ENCODE measurements around the gene DMC1. TPM values are rescaled to one million over a fixed set of nuclear protein-coding genes. Genes with fewer than 3 reads are reported as not detected.

The DMC1 gene
- total RNA-seq, 1 donor from 2014 or later, result 1.2 TPM

DNA sequence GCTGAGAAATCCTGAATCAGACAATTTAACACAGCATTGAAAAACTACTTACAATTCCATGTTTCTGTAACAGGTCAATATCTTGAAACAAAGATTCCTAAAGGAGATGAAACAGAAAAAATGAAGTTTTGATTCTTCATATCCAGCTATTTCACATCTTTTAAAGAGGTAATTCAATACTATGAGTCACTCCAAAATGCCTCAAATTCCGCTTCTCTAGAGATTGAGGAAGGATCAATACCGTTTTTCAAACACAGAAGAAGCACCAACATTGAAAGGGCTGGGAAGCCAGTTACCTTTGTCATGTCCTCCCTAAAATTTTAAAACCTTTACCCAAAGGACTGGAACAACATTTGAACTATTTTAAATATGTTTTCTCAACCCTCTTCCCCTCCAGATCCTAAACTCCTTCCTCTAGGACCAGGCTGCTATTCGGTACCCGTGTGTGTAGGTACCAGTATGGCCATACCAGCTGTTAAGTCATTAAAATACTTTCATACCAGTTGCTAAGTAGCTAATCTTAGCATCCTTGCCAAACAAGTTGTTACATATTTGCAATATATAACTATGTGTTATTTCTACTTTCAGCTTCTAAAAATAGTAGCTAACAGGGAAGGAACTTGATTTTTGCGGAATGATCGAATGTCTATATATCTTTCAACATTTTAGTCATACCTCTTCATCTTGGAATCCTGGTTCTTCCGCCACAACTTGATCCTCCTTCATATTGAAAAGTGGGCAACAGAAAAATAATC is 2.3 kb downstream of the DMC1 start:
- peak; percentile 57 for DNase-seq (ENCODE audit: low read depth)

DNA sequence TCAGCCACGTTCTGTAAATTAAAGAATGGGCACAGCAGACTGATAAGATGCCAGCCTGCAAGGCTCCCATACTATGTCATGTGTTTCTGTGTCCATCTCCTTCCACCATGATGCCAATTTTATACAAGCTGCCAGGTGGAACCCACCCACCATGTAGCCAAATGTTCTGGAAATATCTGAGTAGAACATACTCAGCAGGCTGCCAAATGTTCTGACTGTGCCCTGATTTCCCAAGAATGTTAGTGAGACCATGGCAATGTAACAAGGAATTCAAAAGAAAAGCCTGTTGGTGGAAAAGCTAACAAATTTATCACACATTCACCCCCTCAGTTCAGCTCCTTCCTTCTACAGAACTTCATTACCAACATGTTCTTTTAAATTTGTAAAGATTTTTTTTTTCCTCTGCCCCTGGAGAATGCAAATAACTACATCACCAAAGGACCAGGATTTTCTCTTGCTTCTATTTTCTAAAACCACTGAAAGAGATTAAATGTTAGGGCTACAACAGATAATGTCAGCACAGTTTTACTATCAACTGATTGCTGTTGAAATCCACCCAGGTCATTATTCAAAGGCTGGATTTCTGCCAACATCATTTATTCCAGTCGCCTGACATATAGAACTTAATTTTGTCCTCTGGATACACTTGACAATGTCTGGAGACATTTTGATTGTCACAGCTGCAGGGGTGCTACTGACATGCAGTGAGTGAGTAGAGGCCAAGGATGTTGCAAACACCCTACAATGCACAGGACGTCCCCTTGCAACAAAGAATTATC is 3.1 kb downstream of the DMC1 start:
- no peak for DNase-seq (ENCODE audit: low read depth)

- DNase-seq (ENCODE audit: low read depth), result no peak
Observed at GRCh38 chr22:38565441-38565840, 4.5 kb downstream of the DMC1 start.

DNA sequence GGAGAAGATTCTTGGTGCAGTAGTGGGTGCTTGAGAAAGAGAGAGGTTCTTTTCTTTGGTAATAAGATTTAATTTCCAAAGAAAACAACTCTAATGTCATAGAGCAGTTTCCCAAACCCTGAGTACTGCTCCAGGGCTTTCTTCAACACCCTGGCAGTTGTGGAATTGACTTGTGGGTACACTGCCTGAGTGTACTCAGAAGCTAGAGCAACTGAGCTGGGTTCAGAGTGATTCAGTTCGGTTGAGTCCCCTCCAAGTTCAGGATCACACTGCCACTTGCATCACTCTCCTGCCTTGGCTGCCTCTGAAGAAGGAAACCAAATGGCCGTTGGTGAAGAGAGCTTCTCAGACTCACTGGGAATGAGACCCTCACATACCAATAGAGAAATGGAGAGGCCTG is 5.3 kb downstream of the DMC1 start:
- no peak for DNase-seq (ENCODE audit: low read depth)

GRCh38 chr22:38554281-38554680 is 15.7 kb downstream of the DMC1 start:
- no peak for DNase-seq (ENCODE audit: low read depth)

DNA sequence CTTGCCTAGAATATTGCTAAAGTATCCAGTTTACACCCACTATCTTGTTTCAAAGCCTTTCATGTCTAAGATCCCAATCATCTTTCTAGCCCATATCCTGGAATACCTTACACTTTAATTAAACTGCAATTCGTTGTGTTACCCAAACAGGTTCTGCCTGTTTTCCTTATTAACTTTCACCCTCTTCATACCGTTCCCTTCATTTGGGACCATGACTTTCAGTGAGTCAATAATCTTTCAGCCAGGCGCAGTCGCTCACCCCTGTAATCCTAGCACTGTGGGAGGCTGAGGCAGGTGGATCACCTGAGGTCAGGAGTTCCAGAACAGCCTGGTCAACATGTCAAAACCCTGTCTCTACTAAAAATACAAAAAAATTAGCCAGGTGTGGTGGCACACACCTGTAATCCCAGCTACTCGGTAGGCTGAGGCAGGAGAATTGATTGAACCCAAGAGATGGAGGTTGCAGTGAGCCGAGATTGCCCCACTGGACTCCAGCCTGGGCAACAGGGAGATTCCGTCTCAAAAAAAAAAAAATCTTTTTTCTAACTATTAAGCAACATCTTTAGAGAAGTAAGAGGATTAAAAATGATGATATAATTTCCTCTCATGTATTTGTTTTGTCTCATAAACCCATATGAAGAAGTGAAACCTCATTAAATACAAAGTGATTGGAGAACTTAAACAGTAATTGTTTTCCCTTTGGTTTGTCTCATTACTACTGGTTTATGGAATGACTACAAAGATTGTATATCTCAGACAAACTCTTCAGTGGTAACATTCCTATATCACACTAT is 20.7 kb downstream of the DMC1 start:
- DNase-seq (ENCODE audit: low read depth), result no peak

DNA sequence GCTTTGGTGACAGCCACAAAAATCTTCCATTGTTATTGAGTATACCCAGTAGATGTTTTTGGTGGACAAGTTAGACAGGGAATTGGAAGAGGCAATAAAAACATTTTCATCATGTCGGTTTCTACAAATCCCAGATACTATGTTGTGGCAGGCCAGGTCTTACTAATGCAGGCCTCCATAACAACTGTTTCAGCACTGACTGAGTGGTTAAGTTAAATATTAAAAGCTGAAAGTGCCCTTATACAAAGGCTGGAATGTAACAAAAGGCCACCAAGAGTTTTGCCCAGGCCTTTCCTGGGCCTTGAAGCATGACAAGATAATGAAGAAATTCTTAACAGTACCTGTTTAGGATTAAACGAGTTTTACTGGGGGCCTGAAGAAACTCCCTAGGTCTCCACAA is 29.3 kb downstream of the DMC1 start:
- DNase-seq (ENCODE audit: low read depth), result no peak

DNA sequence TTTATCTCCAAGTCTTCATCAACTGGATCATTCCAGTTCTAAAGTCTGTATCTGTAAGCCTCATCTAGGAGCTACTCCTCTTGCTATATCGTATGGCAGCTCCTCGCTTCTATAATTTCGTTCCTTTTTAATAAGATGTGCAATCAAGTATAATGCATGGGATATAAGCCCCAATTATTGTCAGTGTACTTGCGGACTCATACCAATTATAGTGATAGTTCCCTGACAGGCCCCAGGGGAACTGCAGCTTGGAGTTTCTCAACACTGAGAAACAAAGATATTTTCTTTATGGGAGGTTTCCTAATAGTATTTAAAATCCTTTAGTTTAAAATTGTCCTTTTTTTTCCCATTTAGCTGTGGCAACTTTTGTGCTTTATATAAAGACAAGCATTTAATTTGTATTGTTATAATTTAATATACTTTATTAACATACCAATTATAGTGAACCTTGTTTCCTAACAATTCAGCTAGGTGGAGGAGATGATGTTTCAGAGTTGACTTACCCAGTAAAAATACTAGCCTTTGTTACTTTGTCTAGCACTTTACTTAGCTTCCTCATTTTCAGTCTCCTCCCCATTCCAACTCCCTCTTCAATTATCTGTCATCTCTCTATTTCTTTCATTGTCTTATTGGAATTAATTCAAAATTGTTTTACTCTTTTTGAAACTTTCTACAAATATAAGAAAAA is 38.6 kb downstream of the DMC1 start:
- no peak for DNase-seq (ENCODE audit: low read depth)

DNA sequence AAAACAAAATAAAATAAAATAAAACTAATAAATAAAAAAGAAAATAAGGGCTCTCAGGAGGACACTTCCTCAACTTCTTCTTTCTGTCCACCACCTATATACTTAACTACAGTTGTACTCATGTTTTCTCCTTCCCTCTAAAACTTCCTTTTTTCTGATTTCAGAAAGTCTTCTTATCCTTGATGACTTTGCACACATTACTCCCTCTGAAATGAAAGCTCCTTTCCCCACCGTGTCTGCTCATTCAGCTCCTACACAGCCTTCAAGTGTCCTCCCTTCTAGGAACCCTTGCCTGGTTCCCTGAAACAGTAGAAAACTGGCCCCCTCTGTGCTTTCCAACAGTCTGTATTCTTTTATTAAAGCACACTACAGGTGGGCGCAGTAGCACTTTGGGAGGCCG is 45.6 kb downstream of the DMC1 start:
- no peak for DNase-seq (ENCODE audit: low read depth)

DNA sequence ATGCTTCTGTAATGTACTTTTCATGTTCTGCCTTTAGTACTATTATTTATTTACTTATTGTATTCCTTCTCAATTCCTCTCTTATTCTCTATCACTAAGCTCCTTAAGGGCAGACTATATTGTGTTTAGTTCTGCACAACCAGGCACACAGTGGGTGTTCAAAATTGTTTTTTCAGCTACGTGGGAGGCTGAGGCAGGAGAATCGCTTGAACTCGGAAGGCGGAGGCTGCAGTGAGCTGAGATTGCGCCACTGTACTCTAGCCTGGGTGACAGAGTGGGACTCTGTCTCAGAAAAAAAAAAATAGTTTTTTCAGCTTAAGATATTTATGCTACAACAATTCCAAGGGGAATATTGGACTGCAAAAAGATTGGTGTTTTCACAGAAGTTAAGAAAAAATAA is 46.5 kb downstream of the DMC1 start:
- DNase-seq (ENCODE audit: low read depth), result no peak

DNA sequence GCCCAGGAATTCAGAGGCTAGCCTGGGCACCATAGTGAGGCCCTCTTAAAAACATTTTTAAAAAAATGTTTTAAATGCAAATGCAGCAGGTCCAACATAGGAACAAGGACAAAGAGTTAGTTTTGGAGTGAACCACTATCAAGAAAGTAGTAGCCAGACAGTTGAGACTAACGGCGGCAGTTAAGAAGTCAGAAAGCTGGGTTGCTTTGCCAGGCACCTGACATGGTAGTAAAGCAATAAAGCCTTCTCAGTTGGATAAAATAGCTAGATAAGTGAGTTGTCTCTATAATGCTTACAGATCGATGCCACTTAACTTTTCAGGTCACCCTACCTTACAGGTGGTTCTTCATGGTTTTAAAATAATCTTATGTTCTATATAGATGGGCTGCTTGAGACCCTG is 47.0 kb downstream of the DMC1 start:
- DNase-seq (ENCODE audit: low read depth), result no peak

- no peak for DNase-seq (ENCODE audit: low read depth)
Observed at GRCh38 chr22:38519453-38520250, 50.3 kb downstream of the DMC1 start.

DNA sequence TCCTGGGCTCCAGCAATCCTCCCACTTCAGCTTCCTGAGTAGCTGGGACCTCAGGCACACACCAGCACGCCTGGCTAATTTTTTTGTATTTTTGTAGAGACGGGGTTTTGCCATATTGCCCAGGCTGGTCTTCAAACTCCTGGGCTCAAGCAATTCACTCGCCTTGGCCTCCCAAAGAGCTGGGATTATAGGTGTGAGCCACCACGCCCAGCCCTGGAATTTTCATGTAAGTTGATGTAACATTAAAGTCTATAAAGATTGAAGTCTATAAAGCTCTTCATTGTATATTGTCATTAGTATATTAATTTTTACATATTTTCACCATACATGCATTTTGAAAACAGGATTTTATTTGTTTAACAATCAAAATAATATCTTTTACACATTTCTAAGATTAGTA is 51.4 kb downstream of the DMC1 start:
- DNase-seq (ENCODE audit: low read depth), result no peak

DNA sequence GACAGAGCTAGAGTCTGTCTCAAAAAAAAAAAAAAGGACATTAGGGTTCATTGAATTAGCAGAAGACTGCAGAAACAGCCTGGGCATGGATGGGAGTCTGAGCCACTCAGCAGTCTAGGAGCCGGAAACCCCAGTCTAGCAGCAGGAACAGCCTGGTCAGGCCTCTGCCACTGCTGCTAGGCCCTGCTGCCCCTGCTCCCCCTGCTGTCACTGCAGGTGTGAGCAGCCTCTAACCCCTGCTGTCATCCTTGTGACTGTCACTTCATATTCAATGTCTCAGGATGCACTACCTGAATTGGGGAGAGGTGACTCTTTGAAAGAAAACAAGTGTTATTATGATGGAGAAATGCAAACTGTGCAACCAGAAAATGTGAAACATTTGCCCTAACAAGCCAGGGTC is 56.9 kb downstream of the DMC1 start:
- DNase-seq (ENCODE audit: low read depth), result no peak

DNA sequence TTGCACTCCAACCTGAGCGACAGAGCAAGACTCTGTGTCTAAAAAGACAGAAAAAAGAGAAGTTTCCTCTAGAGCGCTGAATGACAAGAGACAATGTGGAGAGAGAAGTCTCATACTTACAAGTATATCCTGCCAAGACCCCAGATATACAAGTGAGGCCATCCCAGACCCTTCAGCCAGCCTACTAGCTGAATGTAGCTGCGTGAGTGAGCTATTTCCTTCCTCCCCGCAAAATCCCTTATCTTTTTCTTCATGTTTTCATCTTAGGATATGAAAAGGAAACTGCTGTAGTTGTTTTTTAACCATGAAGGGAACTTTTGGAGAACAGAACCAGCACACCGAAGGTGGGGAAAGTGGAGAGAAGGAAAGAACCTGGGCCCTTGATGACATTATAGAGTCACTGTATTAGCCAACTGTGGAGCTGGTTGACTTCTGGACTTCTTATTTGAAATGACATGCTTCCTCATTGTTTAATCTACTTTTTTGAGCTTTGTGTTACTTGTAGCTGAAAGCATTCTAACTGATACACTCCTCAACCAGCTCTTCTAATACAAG is 59.5 kb downstream of the DMC1 start:
- no peak for DNase-seq (ENCODE audit: low read depth)

DNA sequence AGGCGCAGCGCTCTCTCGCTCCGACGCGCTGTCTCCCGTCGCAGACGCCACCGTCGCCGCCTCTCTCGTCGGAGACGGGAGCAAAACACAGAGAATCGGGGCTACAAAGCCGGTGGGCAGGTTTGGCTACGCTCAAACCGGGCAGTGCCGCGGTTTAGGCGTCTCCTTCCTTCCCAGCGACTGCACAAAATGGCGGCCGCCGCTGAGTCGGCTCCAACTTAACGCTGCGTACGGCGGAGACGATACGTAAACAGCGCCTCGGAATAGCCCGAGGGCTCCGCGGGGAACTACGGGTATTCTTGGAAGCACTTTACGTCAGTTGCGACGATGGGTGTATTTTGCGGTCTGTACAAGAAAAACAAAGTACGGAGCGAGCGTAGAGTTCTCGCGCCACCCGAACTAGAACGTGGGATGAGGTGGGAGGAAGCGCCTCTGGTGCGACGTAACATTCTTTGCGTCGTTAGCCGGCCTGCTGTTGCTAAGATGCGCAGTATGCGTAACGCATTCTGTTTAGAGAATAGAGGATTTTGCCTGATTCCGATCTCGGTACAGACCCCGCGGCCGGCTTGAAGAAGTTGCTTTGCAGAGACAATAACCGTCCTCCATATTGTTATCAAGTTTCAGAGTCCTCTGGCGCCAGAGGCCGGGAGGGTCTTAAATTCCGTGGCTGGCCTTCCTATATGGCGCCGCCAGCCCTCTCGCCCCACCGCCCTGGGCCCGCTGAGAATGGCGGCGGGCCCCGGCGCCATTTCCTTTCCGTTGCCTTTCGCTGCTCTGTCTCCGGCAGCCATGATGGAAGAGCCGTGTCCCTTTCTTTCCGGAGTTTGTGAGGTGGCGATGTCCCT is 63.6 kb downstream of the DMC1 start, which contains the start of gene DDX17:
DDX17 (minus strand) TSS at position 194 of the 845 bp plus-strand sequence.
- peak; percentile 96 for DNase-seq (ENCODE audit: low read depth)

DNA sequence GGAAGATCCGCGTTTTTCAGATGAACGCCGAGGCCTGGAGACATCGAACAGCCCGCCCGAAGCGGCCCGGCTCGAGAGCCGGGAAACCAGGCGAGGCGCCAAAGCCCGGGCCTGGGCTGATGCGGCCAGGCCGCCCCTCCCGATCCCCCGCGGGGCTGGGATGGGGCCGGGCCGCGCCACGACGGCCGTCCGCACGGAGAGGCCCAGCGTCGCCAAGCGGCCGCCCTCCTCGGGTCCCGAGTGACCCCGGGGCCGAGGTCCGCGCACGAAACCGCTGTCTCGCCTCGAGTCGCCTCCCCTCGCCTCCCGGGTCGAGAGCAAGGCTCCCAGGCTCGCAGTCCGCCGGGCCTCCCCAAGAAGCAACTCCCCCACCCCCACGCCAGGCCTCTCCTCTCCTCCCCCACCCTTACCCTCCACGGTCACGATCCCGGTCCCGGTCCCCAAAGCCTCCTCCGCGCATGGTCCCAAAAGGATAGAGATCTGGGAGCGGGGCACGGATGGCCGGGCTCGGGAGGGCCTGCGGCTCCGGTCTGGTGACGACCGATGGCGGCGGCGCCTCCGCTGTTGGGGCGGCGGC is 64.4 kb downstream of the DMC1 start:
- peak; percentile 77 for DNase-seq (ENCODE audit: low read depth)

- DNase-seq (ENCODE audit: low read depth), result peak; percentile 51
Observed at GRCh38 chr22:38504731-38505540, 65.0 kb downstream of the DMC1 start.
